OCI-LY3 (cell line): Measurements from ENCODE around the gene HILPDA.

Source experiments
- EZH2phosphoT487 ChIP-seq: fragments of 200-600 bp; shearing (Covaris generic); IDR thresholded peaks from 2 replicates; pipeline ENCODE4 v1.6.1; 2018; ENCODE audit warnings: antibody characterized with exemption, mixed run types, low read depth
- TF ChIP-seq, protein P1 (sequence below): fragments of 200-600, 300-600 bp; sonication (generic); IDR thresholded peaks from 2 replicates; pipeline ENCODE4 v1.5.1; 2014; ENCODE audit warnings: antibody characterized with exemption, low read length, low read depth

DNA sequence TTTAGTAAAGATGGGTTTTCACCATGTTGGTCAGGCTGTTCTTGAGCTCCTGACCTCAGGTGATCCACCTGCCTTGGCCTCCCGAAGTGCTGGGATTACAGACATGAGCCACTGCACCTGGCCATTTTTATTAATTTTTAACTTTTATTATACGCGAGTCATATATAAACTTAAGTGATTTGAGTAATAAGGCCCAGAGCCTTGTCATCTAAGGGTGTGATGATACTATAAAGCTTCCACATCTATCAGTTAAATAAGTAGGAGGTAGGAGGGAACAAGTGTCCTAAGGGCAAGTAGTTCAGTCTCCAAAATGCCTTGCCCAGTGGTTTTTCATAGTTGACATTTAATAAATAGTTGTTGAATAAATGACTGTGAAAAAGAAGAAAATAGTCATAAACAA, 13.3 kb upstream of the HILPDA start:
- TF ChIP-seq, protein P1, sequence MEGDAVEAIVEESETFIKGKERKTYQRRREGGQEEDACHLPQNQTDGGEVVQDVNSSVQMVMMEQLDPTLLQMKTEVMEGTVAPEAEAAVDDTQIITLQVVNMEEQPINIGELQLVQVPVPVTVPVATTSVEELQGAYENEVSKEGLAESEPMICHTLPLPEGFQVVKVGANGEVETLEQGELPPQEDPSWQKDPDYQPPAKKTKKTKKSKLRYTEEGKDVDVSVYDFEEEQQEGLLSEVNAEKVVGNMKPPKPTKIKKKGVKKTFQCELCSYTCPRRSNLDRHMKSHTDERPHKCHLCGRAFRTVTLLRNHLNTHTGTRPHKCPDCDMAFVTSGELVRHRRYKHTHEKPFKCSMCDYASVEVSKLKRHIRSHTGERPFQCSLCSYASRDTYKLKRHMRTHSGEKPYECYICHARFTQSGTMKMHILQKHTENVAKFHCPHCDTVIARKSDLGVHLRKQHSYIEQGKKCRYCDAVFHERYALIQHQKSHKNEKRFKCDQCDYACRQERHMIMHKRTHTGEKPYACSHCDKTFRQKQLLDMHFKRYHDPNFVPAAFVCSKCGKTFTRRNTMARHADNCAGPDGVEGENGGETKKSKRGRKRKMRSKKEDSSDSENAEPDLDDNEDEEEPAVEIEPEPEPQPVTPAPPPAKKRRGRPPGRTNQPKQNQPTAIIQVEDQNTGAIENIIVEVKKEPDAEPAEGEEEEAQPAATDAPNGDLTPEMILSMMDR = no peak
- no peak for TF ChIP-seq EZH2phosphoT487
